ENCODE measurements around the gene SND1.

- TF ChIP-seq, protein P1, sequence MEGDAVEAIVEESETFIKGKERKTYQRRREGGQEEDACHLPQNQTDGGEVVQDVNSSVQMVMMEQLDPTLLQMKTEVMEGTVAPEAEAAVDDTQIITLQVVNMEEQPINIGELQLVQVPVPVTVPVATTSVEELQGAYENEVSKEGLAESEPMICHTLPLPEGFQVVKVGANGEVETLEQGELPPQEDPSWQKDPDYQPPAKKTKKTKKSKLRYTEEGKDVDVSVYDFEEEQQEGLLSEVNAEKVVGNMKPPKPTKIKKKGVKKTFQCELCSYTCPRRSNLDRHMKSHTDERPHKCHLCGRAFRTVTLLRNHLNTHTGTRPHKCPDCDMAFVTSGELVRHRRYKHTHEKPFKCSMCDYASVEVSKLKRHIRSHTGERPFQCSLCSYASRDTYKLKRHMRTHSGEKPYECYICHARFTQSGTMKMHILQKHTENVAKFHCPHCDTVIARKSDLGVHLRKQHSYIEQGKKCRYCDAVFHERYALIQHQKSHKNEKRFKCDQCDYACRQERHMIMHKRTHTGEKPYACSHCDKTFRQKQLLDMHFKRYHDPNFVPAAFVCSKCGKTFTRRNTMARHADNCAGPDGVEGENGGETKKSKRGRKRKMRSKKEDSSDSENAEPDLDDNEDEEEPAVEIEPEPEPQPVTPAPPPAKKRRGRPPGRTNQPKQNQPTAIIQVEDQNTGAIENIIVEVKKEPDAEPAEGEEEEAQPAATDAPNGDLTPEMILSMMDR (IDR thresholded peaks at IDR 0.05), result no peak
- TF ChIP-seq POLR2A (IDR thresholded peaks at IDR 0.05) (no peak), POLR2AphosphoS5 (IDR thresholded peaks at IDR 0.05) (no peak)
These were observed 354.7 kb downstream of the SND1 start for GRCh38 chr7:128006550-128007302.

Data from breast epithelium (tissue), 3 donors.